Ishikawa (cell line): ENCODE measurements around the gene CISD1.

Source experiments
- CEBPB ChIP-seq: IDR thresholded peaks from 2 replicates; pipeline ENCODE4 v1.6.1; 2012
- CREB1 ChIP-seq: IDR thresholded peaks from 2 replicates; pipeline ENCODE4 v1.6.1; 2012; ENCODE audit warnings: low read depth
- EGR1 ChIP-seq: IDR thresholded peaks from 2 replicates; pipeline ENCODE4 v1.6.1; 2012
- EP300 ChIP-seq: IDR thresholded peaks from 2 replicates; pipeline ENCODE4 v1.6.1; 2012; ENCODE audit warnings: borderline replicate concordance
- FOXM1 ChIP-seq: IDR thresholded peaks from 2 replicates; pipeline ENCODE4 v1.6.1; 2012; ENCODE audit warnings: low read depth, borderline replicate concordance
- NFIC ChIP-seq: IDR thresholded peaks from 2 replicates; pipeline ENCODE4 v1.6.1; 2012
- RAD21 ChIP-seq: IDR thresholded peaks from 2 replicates; pipeline ENCODE4 v1.6.1; 2012; ENCODE audit warnings: low read depth
- TAF1 ChIP-seq: IDR thresholded peaks from 2 replicates; pipeline ENCODE4 v1.6.1; 2012; ENCODE audit warnings: low read depth, mild to moderate bottlenecking
- TCF12 ChIP-seq: IDR thresholded peaks from 2 replicates; pipeline ENCODE4 v1.6.1; 2012; ENCODE audit warnings: low read depth
- TEAD4 ChIP-seq: IDR thresholded peaks from 2 replicates; pipeline ENCODE4 v1.6.1; 2012
- YY1 ChIP-seq: IDR thresholded peaks from 2 replicates; pipeline ENCODE4 v1.6.1; 2012; ENCODE audit warnings: low read depth
- ZBTB7A ChIP-seq: IDR thresholded peaks from 2 replicates; pipeline ENCODE4 v1.6.1; 2012; ENCODE audit warnings: low read depth
- TF ChIP-seq, protein P1 (sequence below): IDR thresholded peaks from 2 replicates; pipeline ENCODE4 v1.6.1; 2012
- TF ChIP-seq, protein P2 (sequence below): IDR thresholded peaks from 2 replicates; pipeline ENCODE4 v1.6.1; 2012; ENCODE audit warnings: low read depth, mild to moderate bottlenecking
- TF ChIP-seq, protein P3 (sequence below): IDR thresholded peaks from 2 replicates; pipeline ENCODE4 v1.6.1; 2012

CISD1 gene

DNA sequence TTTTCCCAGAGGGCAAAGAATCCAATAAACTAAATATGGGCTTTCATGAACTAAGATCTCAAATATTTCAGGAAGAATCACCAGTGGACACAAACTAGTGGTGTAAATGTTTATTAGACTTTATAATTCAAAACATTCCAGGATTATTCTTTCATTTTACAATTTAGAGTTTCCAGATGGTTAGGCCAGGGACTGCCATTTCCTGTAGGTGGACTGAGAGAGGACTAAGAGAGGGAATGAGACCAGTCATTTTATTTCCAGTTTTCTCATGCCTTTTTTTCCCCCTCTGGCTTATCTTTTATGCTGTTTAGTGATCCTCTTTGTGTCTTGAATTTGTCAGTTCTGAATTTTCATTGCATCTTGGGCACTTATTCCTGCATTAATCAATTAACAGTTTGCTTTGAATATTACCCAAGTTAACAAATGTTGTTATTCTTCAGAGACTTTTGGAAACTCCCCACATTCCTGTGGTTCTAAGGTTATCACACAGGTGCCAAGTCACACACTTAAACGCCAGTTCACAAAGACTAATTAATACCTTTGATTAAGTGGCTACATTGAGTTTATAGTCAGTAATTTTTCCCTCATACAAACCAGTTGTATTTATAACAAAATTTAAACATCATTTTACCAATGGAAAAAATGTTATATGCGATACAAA lies 12.3 kb downstream of the CISD1 start:
- TF ChIP-seq TAF1 (no peak), NFIC (no peak; the same call in 1 of the 2 replicates)

DNA sequence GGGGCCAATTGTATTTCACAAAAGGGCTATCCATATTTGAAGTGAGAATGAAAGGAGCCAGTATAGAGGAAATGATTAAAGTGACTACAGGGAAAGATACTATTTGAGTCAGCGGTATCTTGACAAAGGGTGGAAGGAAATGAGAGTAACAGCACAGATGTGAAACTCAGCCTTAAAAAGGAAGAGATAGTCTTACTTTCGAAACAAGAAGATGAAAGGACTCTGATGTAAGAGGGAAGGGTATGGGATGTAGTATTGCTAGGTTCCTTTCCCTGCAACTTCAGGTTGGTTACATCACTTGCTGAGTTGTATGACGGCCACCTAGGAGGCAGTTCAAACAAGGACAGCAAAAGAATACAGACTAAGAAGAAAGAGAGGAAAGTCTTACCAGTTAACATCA lies 13.7 kb downstream of the CISD1 start:
- TF ChIP-seq, protein P1, sequence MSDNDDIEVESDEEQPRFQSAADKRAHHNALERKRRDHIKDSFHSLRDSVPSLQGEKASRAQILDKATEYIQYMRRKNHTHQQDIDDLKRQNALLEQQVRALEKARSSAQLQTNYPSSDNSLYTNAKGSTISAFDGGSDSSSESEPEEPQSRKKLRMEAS, result no peak
- TF ChIP-seq NFIC (no peak), TAF1 (no peak), CREB1 (no peak), EGR1 (no peak), RAD21 (no peak), TEAD4 (no peak), EP300 (no peak), TCF12 (no peak), ZBTB7A (no peak)
- TF ChIP-seq, protein P2, sequence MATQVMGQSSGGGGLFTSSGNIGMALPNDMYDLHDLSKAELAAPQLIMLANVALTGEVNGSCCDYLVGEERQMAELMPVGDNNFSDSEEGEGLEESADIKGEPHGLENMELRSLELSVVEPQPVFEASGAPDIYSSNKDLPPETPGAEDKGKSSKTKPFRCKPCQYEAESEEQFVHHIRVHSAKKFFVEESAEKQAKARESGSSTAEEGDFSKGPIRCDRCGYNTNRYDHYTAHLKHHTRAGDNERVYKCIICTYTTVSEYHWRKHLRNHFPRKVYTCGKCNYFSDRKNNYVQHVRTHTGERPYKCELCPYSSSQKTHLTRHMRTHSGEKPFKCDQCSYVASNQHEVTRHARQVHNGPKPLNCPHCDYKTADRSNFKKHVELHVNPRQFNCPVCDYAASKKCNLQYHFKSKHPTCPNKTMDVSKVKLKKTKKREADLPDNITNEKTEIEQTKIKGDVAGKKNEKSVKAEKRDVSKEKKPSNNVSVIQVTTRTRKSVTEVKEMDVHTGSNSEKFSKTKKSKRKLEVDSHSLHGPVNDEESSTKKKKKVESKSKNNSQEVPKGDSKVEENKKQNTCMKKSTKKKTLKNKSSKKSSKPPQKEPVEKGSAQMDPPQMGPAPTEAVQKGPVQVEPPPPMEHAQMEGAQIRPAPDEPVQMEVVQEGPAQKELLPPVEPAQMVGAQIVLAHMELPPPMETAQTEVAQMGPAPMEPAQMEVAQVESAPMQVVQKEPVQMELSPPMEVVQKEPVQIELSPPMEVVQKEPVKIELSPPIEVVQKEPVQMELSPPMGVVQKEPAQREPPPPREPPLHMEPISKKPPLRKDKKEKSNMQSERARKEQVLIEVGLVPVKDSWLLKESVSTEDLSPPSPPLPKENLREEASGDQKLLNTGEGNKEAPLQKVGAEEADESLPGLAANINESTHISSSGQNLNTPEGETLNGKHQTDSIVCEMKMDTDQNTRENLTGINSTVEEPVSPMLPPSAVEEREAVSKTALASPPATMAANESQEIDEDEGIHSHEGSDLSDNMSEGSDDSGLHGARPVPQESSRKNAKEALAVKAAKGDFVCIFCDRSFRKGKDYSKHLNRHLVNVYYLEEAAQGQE, result no peak

DNA sequence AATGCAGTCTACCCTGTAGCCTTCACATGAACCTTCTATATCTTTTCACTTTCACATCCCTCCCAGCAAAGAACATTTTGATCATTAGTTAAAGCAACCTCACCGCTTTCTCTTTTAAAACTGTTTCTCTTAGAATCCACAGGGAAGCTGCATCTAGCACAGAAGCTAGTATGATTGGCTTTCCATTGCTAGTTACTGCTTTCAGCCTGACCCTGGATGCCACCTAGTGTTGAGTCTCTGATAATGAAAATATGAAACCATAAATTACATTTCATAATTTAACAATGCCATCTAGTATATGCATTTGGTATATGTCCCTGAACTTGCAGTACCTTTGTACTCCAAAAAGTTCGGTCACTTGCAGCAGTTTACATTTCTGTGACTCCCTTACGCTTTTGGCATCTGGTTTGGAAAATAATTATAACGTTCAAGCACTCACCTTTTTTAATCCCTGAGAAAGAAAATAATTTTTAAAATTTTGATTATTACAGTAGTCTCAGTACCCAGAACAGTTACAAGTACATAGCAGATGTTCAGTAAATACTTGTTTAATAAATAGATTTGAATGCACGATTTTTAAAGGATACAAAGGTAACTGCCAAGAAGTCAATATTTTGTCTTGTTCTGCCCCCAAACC lies 22.7 kb downstream of the CISD1 start:
- no peak for TF ChIP-seq FOXM1
- peak; percentile 84 for TF ChIP-seq RAD21

DNA sequence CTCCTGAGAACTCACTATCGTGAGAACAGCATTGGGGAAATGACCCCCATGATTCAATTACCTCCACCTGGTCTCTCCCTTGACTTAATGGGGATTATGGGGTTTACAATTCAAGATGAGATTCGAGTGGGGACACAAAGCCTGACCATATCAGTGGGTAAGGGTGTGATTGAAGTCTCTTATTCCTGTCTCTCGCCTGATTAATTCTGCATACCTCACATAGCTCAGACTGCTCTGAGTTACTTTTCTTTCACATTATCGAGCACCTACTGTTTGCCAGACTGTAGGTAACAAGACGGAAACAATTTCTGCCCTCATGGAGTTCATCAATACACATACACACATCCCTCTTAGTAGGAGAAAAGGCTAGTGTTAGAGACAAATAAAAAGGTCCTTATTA lies 25.0 kb downstream of the CISD1 start:
- no peak for TF ChIP-seq EP300
- no peak for TF ChIP-seq TEAD4
- TF ChIP-seq NFIC, result no peak
- TF ChIP-seq CREB1, result no peak
- TF ChIP-seq, protein P3, sequence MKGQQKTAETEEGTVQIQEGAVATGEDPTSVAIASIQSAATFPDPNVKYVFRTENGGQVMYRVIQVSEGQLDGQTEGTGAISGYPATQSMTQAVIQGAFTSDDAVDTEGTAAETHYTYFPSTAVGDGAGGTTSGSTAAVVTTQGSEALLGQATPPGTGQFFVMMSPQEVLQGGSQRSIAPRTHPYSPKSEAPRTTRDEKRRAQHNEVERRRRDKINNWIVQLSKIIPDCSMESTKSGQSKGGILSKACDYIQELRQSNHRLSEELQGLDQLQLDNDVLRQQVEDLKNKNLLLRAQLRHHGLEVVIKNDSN, result no peak
- TF ChIP-seq, protein P2, result no peak
- no peak for TF ChIP-seq TAF1
- no peak for TF ChIP-seq TCF12
- no peak for TF ChIP-seq ZBTB7A
- no peak for TF ChIP-seq CEBPB
- no peak for TF ChIP-seq EGR1
- TF ChIP-seq RAD21, result no peak

DNA sequence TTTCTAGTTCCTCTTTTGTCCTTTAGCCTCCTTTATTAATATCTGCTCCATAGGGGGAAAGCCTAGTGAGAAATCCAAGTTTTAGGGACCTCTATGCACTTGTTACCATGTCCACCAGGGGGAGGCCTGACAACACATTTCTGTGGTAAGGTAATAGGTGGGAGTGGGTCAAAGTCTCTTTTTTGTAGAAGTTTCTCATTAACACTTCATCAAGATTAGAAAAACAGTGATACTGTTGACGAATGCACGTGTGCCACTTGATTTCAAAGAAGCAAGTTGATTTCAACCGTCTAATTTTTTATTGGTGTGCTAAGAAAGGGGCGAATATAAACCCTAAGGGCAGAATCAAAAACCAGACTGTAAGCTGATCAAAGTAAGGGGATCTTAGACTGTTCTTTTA lies 30.6 kb downstream of the CISD1 start:
- TF ChIP-seq RAD21, result peak; percentile 76
- no peak for TF ChIP-seq TCF12

DNA sequence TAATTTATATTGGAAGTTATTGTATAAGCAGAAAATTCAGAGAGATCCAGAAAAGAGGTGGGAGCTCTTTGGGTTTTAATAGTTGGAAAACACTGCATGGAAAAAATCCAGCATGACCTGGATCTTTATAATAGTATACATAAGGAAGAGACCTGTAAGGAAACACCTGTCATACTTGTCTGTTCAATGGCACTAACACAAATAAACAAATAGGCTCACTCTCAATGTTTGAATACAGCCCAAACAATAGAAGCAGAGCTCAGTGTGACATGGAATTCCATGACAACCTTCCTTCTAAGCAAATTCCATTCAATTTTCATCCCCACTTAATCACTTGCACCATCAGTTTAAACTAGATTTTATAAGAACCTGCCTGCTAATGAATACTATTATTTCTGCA lies 31.7 kb downstream of the CISD1 start:
- TF ChIP-seq, protein P2, result no peak
- TF ChIP-seq RAD21 (no peak), YY1 (no peak), EP300 (no peak), CEBPB (no peak), FOXM1 (no peak), TEAD4 (no peak), ZBTB7A (no peak), EGR1 (no peak), NFIC (no peak), TCF12 (no peak), CREB1 (no peak), TAF1 (no peak)
- TF ChIP-seq, protein P1, result no peak
- TF ChIP-seq, protein P3, result no peak
